BJ (cell line): ENCODE measurements around the gene RAB7B. TPM values are rescaled to one million over a fixed set of nuclear protein-coding genes. Genes with fewer than 3 reads are reported as not detected.

Source experiments
- CTCF ChIA-PET: fragments of 350-600 bp; formaldehyde crosslinking; extraction: SDS; loops from one replicate; lab custom pipeline; 2021; ENCODE audit warnings: antibody characterized with exemption, inconsistent platforms; lab: Yijun Ruan, JAX
- POLR2A ChIA-PET: fragments of 300-600 bp; sonication (Branson Sonifier 250); formaldehyde crosslinking; extraction: SDS; loops from one replicate; lab custom pipeline; 2021; ENCODE audit warnings: antibody characterized with exemption; lab: Charles Lee
- DNase-seq: peaks from one replicate; pipeline ENCODE4 v3.0.0-alpha.2; 2011; ENCODE audit warnings: low read depth
- H3K27me3 ChIP-seq: 2 replicates; pipeline ENCODE4 v1.6.0; 2011; ENCODE audit warnings: low read length; ENCODE audit not compliant: control insufficient read depth, insufficient read depth
- H3K36me3 ChIP-seq: 2 replicates; pipeline ENCODE4 v1.5.1; 2011; ENCODE audit warnings: low read length; ENCODE audit not compliant: control insufficient read depth, insufficient read depth
- H3K4me3 ChIP-seq: 2 replicates; pipeline ENCODE4 v1.5.1; 2011; ENCODE audit warnings: low read depth, mild to moderate bottlenecking, control low read depth, low read length
- CTCF ChIP-seq: IDR thresholded peaks from 2 replicates; pipeline ENCODE4 v1.5.1; 2011; ENCODE audit warnings: low read depth, mild to moderate bottlenecking, control low read depth, inconsistent platforms, low read length, moderate library complexity; ENCODE audit not compliant: insufficient read depth
- polyA plus RNA-seq: library from polyadenylated mRNA; depleted of rRNA; stranded (reverse); fragments of >200 nt; gene quantifications from 2 replicates; pipeline ENCODE4 v1.2.3, GENCODE V29; 2011

Gene RAB7B
- polyA plus RNA-seq, 1 experiment, result 11.3 TPM

DNA sequence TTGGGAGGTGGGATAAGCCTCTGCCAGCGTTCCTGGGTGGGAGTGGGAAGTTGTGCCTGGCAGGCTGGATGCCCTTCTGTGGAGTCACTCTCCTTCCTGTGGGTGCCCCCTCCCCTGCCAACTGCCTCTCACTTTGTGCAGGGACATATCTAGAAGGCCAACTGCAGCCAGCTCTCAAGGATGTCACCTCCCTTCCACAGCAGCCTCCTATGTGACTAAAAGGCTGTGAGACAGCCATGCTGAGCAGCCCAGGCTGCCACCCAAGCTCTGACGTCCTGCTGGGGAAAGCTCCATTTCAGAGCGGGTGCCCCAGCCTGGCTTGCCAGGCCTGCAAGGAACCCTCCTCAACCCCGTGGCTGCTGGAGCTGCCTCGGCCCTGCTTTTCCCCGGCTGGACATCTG is 40.4 kb downstream of the RAB7B start:
- no peaks in the 10 kb centered on the region for H3K36me3 ChIP-seq
- H3K27me3 ChIP-seq, result peaks cover 8% of the 10 kb centered on the region
- ChIA-PET CTCF (interaction anchor here (1.1 to 11.9 kb wide), 3 partner anchors 15 to 171 kb away, joined by 3 to 84 read pairs (median 4); no protein-coding TSS in a partner anchor), POLR2A (no interaction called here)
- no peak for TF ChIP-seq CTCF
- H3K4me3 ChIP-seq, result no peak overlapping the region
- no peak for DNase-seq

- Histone ChIP-seq H3K4me3 (no peak overlapping the region), H3K27me3 (peaks cover 8% of the 10 kb centered on the region), H3K36me3 (no peaks in the 10 kb centered on the region)
- no peak for DNase-seq
- TF ChIP-seq CTCF, result no peak
- CTCF ChIA-PET, result interaction anchor here (0.8 to 11.9 kb wide), 6 partner anchors 7 to 171 kb away, joined by 3 to 84 read pairs (median 4); no protein-coding TSS in a partner anchor
- POLR2A ChIA-PET, result no interaction called here
Observed at GRCh38 chr1:205961991-205962820, 41.0 kb downstream of the RAB7B start.

DNA sequence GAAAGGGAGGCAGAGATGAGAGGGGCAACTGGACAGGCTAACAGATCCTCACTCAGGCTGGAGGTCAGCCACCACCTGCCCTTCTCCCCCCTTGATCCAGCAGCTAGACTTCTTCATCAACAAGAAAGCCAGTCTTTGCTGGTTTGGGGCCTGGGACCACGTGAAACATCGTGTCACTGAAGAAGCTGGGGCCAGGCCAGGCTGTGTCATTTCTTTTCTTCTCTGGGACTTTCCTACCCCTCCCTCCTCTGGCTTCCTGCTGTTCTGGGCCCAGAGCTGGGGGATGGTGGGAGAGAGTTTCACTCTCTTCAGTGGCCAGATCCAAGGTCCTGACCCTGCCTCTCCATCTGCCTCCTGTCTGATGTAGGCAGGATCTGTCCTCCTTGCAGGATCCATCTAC is 41.8 kb downstream of the RAB7B start:
- peaks cover 14% of the 10 kb centered on the region for H3K27me3 ChIP-seq
- TF ChIP-seq CTCF, result no peak
- CTCF ChIA-PET, result interaction anchor here (0.8 to 11.9 kb wide), 7 partner anchors 8 to 169 kb away, joined by 3 to 84 read pairs (median 4); no protein-coding TSS in a partner anchor
- POLR2A ChIA-PET, result no interaction called here
- no peak overlapping the region for H3K4me3 ChIP-seq
- no peak for DNase-seq
- H3K36me3 ChIP-seq, result no peaks in the 10 kb centered on the region

DNA sequence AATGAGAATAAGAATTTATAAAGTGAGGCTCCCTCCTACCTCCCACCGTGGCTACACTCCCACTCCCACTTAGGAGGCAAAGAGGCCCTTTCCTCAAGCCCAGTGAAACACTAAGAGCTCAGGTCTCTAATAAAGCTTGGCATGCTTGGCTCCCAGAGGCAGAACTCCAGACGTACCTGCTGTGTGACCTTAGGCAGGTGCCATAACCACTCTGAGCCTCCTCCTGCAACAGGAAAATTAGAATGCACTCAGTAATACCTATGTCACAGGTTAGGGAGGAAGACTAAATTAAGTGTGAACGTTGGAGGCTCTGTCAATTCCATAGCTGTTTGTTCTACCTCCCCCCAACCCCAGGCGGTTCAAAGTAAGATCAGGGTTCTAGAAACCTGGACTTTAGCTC is 43.4 kb downstream of the RAB7B start:
- no peak for TF ChIP-seq CTCF
- H3K27me3 ChIP-seq, result peaks cover 22% of the 10 kb centered on the region
- H3K36me3 ChIP-seq, result no peaks in the 10 kb centered on the region
- POLR2A ChIA-PET, result no interaction called here
- CTCF ChIA-PET, result interaction anchor here (0.6 to 11.9 kb wide), 4 partner anchors 12 to 40 kb away, joined by 3 to 84 read pairs (median 4); no protein-coding TSS in a partner anchor
- H3K4me3 ChIP-seq, result no peak overlapping the region
- DNase-seq, result no peak

DNA sequence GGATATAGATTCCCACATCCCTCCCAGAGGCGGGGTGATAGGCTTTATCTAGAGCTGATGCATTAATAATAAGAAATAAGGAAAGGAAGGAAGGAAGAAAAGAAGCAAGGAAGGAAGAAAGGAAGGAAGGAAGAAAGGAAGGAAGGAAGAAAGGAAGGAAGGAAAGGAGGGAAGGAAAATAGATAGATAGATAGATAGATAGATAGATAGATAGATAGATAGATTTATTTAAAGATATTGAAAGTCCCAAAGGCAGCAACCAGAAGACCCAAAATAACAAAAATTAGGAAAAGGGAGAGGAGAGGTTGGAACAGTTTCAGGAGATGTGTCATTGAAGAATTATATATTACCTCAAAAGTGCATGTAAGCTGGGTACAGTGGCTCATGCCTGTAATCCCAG is 47.7 kb downstream of the RAB7B start:
- no peak for TF ChIP-seq CTCF
- H3K27me3 ChIP-seq, result peaks cover 25% of the 10 kb centered on the region
- H3K36me3 ChIP-seq, result no peaks in the 10 kb centered on the region
- DNase-seq, result no peak
- POLR2A ChIA-PET, result no interaction called here
- no peak overlapping the region for H3K4me3 ChIP-seq
- CTCF ChIA-PET, result interaction anchor here (1.5 kb wide), 1 partner anchor 22 kb away, joined by 6 read pairs; no protein-coding TSS in a partner anchor
